Measurements from ENCODE around the gene ITGA8. TPM values are rescaled to one million over a fixed set of nuclear protein-coding genes. Genes with fewer than 3 reads are reported as not detected.

The ITGA8 gene
- total and polyA plus RNA-seq, 9 of the 15 experiments (the other 6 are each of a cell fraction or from before 2014, with no cell fraction given), result 0.01 to 0.07 (median 0.04) TPM; not detected in 5

GRCh38 chr10:15744217-15744865, 24.6 kb upstream of the ITGA8 start:
- Histone ChIP-seq H2AFZ (ENCODE audit: low read depth, low read length) (peak overlapping the region; percentile 51), H3K9me1 (ENCODE audit: control insufficient read depth, insufficient read depth, low read length) (no peaks in the 10 kb centered on the region), H3K9me3 (replicated peaks; ENCODE audit: control insufficient read depth, insufficient read depth, low read depth, low read length) (no peaks in the 10 kb centered on the region), H4K20me1 (replicated peaks; ENCODE audit: control insufficient read depth, insufficient read depth, low read length) (no peaks in the 10 kb centered on the region), H3K4me1 (replicated peaks in 1 of 2; ENCODE audit: control insufficient read depth in 2 of 2, insufficient read depth in 2 of 2, low read length in 2 of 2) (no peaks in the 10 kb centered on the region), H3K4me3 (no peak overlapping the region), H3K79me2 (ENCODE audit: control insufficient read depth, insufficient read depth, low read length) (no peaks in the 10 kb centered on the region), H3K36me3 (ENCODE audit: control insufficient read depth, insufficient read depth, low read length) (no peaks in the 10 kb centered on the region), H3K4me2 (ENCODE audit: insufficient read depth, low read length) (no peak overlapping the region), H3K27me3 (ENCODE audit: control insufficient read depth in 2 of 2, insufficient read depth in 2 of 2, low read length in 2 of 2) (peaks cover 2 to 3% of the 10 kb centered on the region in 2 experiments; a peak in 3 of 5 replicates), H3K9ac (ENCODE audit: insufficient read depth in 1 of 2, low read depth in 2 of 2, low read length in 2 of 2) (no peak overlapping the region), H3K27ac (ENCODE audit: extremely low read depth, low read depth, low read length) (no peak overlapping the region)
- no TSS peak for BruUV-seq (replicated peaks)
- ATAC-seq, result peak; percentile 93
- intact Hi-C loops (cut with micrococcal nuclease), result no loop called here
- WGBS (ENCODE audit: insufficient coverage, low coverage, missing lambda C conversion rate), result 9% methylated on average over 7 of the region's 7 CpGs
- in situ Hi-C loops (cut with MboI), result no loop called here
- POLR2A ChIA-PET, result no interaction called here
- peak; percentile 62 to 82 (median 65) for DNase-seq (ENCODE audit: extremely low read depth in 1 of 4, low spot score in 3 of 4)
- peak; percentile 95 for FAIRE-seq
- CTCF ChIA-PET (ENCODE audit: low intra/inter-chr PET ratio), result interaction anchor here (1.0 to 1.4 kb wide), 2 partner anchors 310 to 317 kb away, joined by 3 to 7 read pairs; no protein-coding TSS in a partner anchor
- TF ChIP-seq HMBOX1 (IDR thresholded peaks at IDR 0.05) (peak; percentile 85), SNIP1 (IDR thresholded peaks at IDR 0.05; ENCODE audit: low read depth) (no peak), HSF4 (CRISPR knock-in tag; IDR thresholded peaks at IDR 0.05; ENCODE audit: borderline replicate concordance) (no peak), SOX6 (IDR thresholded peaks at IDR 0.05) (no peak), RBM14 (IDR thresholded peaks at IDR 0.05; ENCODE audit: borderline replicate concordance, insufficient read depth, low read depth, low read length) (no peak), SMAD2 (IDR thresholded peaks at IDR 0.05; ENCODE audit: low read depth, low read length) (no peak), MTA2 (IDR thresholded peaks at IDR 0.05; ENCODE audit: low read depth) (no peak), PKNOX1 (IDR thresholded peaks at IDR 0.05) (peak; percentile 27; the same call in 1 of the 2 replicates), HMG20B (CRISPR knock-in tag; IDR thresholded peaks at IDR 0.05) (no peak), TEAD4 (IDR thresholded peaks at IDR 0.05; ENCODE audit: low read length) (no peak), TEAD4 (CRISPR knock-in tag; IDR thresholded peaks at IDR 0.05; ENCODE audit: borderline replicate concordance) (no peak)
- TF ChIP-seq, protein P1, sequence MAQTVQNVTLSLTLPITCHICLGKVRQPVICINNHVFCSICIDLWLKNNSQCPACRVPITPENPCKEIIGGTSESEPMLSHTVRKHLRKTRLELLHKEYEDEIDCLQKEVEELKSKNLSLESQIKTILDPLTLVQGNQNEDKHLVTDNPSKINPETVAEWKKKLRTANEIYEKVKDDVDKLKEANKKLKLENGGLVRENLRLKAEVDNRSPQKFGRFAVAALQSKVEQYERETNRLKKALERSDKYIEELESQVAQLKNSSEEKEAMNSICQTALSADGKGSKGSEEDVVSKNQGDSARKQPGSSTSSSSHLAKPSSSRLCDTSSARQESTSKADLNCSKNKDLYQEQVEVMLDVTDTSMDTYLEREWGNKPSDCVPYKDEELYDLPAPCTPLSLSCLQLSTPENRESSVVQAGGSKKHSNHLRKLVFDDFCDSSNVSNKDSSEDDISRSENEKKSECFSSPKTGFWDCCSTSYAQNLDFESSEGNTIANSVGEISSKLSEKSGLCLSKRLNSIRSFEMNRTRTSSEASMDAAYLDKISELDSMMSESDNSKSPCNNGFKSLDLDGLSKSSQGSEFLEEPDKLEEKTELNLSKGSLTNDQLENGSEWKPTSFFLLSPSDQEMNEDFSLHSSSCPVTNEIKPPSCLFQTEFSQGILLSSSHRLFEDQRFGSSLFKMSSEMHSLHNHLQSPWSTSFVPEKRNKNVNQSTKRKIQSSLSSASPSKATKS (CRISPR knock-in tag; IDR thresholded peaks at IDR 0.05), result no peak
- TF ChIP-seq, protein P2, sequence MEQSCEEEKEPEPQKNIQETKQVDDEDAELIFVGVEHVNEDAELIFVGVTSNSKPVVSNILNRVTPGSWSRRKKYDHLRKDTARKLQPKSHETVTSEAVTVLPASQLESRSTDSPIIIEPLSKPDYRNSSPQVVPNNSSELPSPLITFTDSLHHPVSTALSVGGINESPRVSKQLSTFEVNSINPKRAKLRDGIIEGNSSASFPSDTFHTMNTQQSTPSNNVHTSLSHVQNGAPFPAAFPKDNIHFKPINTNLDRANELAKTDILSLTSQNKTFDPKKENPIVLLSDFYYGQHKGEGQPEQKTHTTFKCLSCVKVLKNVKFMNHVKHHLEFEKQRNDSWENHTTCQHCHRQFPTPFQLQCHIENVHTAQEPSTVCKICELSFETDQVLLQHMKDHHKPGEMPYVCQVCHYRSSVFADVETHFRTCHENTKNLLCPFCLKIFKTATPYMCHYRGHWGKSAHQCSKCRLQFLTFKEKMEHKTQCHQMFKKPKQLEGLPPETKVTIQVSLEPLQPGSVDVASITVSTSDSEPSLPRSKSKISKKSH (CRISPR knock-in tag; IDR thresholded peaks at IDR 0.05), result no peak
- TF ChIP-seq, protein P3, sequence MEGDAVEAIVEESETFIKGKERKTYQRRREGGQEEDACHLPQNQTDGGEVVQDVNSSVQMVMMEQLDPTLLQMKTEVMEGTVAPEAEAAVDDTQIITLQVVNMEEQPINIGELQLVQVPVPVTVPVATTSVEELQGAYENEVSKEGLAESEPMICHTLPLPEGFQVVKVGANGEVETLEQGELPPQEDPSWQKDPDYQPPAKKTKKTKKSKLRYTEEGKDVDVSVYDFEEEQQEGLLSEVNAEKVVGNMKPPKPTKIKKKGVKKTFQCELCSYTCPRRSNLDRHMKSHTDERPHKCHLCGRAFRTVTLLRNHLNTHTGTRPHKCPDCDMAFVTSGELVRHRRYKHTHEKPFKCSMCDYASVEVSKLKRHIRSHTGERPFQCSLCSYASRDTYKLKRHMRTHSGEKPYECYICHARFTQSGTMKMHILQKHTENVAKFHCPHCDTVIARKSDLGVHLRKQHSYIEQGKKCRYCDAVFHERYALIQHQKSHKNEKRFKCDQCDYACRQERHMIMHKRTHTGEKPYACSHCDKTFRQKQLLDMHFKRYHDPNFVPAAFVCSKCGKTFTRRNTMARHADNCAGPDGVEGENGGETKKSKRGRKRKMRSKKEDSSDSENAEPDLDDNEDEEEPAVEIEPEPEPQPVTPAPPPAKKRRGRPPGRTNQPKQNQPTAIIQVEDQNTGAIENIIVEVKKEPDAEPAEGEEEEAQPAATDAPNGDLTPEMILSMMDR (IDR thresholded peaks at IDR 0.05 in 2 of 3, conservative IDR thresholded peaks at IDR 0.05 in 1 of 3; ENCODE audit: insufficient read depth in 2 of 3, low read depth in 1 of 3, low read length in 3 of 3), result peak; percentile 70 to 80 (median 74)
